OCI-LY7 (cell line): ENCODE results near the gene ZCCHC14. TPM values are rescaled to one million over a fixed set of nuclear protein-coding genes. Genes with fewer than 3 reads are reported as not detected.

ENCODE experiments used
- BruUV-seq: library from RNA; stranded (reverse); fragments of 400-500 nt; replicated peaks from 2 replicates; lab custom pipeline; 2021; lab: Mats Ljungman, UMichigan
- CTCF ChIA-PET: fragments of 300-600 bp; sonication (Branson Sonifier 250); formaldehyde crosslinking; loops from one replicate; lab custom pipeline; 2022; ENCODE audit warnings: antibody characterized with exemption; ENCODE audit not compliant: unreplicated experiment; lab: Charles Lee
- POLR2A ChIA-PET: fragments of 300-600 bp; sonication (Branson Sonifier 250); formaldehyde crosslinking; loops from one replicate; lab custom pipeline; 2022; ENCODE audit warnings: antibody characterized with exemption; lab: Charles Lee
- DNase-seq: peaks from one replicate; pipeline ENCODE4 v3.0.0-alpha.2; 2015; ENCODE audit warnings: low spot score
- H2AFZ ChIP-seq: fragments of 200-600 bp; sonication (generic), shearing (Covaris generic); 2 replicates; pipeline ENCODE4 v1.6.1; 2014; ENCODE audit warnings: mild to moderate bottlenecking, antibody characterized with exemption, low read length, moderate library complexity
- H3K27ac ChIP-seq: fragments of 200-600 bp; sonication (generic); 2 replicates; pipeline ENCODE4 v1.5.1; 2014; ENCODE audit warnings: mixed run types, low read depth, mild to moderate bottlenecking, moderate library complexity, low read length, inconsistent platforms; ENCODE audit not compliant: poor library complexity, severe bottlenecking
- H3K36me3 ChIP-seq: fragments of 200-600 bp; sonication (generic); 2 replicates; pipeline ENCODE4 v1.6.1; 2014; ENCODE audit warnings: mild to moderate bottlenecking, antibody characterized with exemption, low read length, moderate library complexity, mixed read lengths; ENCODE audit not compliant: insufficient read depth
- H3K4me1 ChIP-seq: fragments of 200-600 bp; sonication (generic); 2 replicates; pipeline ENCODE4 v1.5.1; 2014; ENCODE audit warnings: mild to moderate bottlenecking, low read length; ENCODE audit not compliant: insufficient read depth, poor library complexity, severe bottlenecking
- H3K4me2 ChIP-seq: fragments of 200-600 bp; sonication (generic); 2 replicates; pipeline ENCODE4 v1.6.1; 2014; ENCODE audit warnings: mild to moderate bottlenecking, low read length
- H3K4me3 ChIP-seq: fragments of 200-600 bp; sonication (generic); 2 replicates; pipeline ENCODE4 v1.5.1; 2014; ENCODE audit warnings: mild to moderate bottlenecking, low read depth, low read length; ENCODE audit not compliant: poor library complexity, severe bottlenecking
- H3K79me2 ChIP-seq: fragments of 200-600 bp; sonication (generic); 2 replicates; pipeline ENCODE4 v1.6.1; 2016; ENCODE audit warnings: low read depth, mild to moderate bottlenecking, low read length, moderate library complexity, mixed read lengths; ENCODE audit not compliant: insufficient read depth
- H3K9me2 ChIP-seq: fragments of 200-600 bp; sonication (generic); 2 replicates; pipeline ENCODE4 v1.6.1; 2016; ENCODE audit warnings: mild to moderate bottlenecking, low read length, mixed read lengths; ENCODE audit not compliant: insufficient read depth
- H3K9me3 ChIP-seq: fragments of 200-600 bp; sonication (generic); 2 replicates; pipeline ENCODE4 v1.6.1; 2014; ENCODE audit warnings: mild to moderate bottlenecking, mixed run types, low read length, mixed read lengths
- H4K20me1 ChIP-seq: fragments of 200-600 bp; sonication (generic); 2 replicates; pipeline ENCODE4 v1.6.1; 2014; ENCODE audit warnings: mild to moderate bottlenecking, antibody characterized with exemption, low read length, moderate library complexity, mixed read lengths; ENCODE audit not compliant: insufficient read depth
- EZH2phosphoT487 ChIP-seq: fragments of 200-600 bp; sonication (generic); IDR thresholded peaks from 2 replicates; pipeline ENCODE4 v1.6.1; 2018; ENCODE audit warnings: low read depth, borderline replicate concordance, mild to moderate bottlenecking, mixed run types, antibody characterized with exemption, low read length, moderate library complexity, mixed read lengths
- intact Hi-C: fragments of 100-400 bp; cut with micrococcal nuclease; formaldehyde crosslinking; loops from one replicate; pipeline ENCODE4 v1.10.0; 2022; ENCODE audit not compliant: unreplicated experiment
- total RNA-seq, 2 experiments: library from RNA; depleted of rRNA in 1 of 2; stranded (reverse); fragments of >200 nt in 1 of 2; shearing (Covaris generic) in 1 of 2; gene quantifications; 2 replicates each; pipeline ENCODE4 v1.2.3, GENCODE V29; 2014 to 2022
- TF ChIP-seq, protein P1 (sequence below): fragments of 200-600 bp; sonication (generic); conservative IDR thresholded peaks from 2 replicates; pipeline ENCODE4 v1.5.1; 2014; ENCODE audit warnings: mild to moderate bottlenecking, antibody characterized with exemption, low read length, moderate library complexity, mixed read lengths

ZCCHC14 gene
- total RNA-seq, 2 experiments from 2014 or later, result 8.5 to 17.1 TPM

DNA sequence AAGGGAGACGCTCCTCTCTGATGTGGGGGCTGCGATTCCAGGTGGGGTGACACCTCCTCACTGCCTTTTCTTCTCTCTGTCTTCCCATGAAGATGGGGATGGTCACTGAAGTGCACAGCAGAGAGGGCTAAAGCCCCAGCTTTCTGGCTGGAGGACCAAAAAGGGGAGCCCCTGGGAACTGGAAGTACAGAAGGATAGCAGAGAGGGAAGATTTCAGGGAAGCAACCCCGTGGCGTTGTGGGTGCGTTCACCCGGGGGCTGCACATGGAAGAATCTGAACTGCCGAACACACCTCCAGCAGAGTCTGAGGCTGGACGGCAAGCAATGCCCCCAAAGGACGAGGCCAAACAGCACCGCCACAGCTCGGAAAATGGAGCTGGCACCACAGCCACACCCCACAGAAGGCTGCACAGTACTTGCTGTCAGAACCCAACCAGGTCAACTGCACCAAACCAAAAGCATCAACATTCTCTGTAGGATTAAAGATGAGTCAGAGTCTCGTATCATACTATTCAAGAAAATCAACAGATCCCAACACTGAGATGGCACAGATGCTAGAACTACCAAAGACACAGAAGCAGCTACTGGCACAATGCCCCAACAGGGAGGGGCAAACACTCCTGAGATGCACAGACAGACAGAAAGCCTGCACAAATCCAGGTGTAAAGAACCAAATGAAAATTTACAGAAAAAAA, 50.8 kb downstream of the ZCCHC14 start:
- ChIA-PET CTCF (no interaction called here), POLR2A (interaction anchor here (0.7 kb wide), 1 partner anchor 1352 kb away, joined by 3 read pairs; no protein-coding TSS in a partner anchor)
- H3K9me3 ChIP-seq, result no peaks in the 10 kb centered on the region
- no TSS peak for BruUV-seq
- no peaks in the 10 kb centered on the region for H4K20me1 ChIP-seq
- no peak for DNase-seq
- peaks cover 15% of the 10 kb centered on the region for H3K36me3 ChIP-seq
- no peak overlapping the region for H3K27ac ChIP-seq
- H3K4me3 ChIP-seq, result no peak overlapping the region
- no peak overlapping the region for H2AFZ ChIP-seq
- H3K79me2 ChIP-seq, result no peaks in the 10 kb centered on the region
- no peak for TF ChIP-seq EZH2phosphoT487
- TF ChIP-seq, protein P1, sequence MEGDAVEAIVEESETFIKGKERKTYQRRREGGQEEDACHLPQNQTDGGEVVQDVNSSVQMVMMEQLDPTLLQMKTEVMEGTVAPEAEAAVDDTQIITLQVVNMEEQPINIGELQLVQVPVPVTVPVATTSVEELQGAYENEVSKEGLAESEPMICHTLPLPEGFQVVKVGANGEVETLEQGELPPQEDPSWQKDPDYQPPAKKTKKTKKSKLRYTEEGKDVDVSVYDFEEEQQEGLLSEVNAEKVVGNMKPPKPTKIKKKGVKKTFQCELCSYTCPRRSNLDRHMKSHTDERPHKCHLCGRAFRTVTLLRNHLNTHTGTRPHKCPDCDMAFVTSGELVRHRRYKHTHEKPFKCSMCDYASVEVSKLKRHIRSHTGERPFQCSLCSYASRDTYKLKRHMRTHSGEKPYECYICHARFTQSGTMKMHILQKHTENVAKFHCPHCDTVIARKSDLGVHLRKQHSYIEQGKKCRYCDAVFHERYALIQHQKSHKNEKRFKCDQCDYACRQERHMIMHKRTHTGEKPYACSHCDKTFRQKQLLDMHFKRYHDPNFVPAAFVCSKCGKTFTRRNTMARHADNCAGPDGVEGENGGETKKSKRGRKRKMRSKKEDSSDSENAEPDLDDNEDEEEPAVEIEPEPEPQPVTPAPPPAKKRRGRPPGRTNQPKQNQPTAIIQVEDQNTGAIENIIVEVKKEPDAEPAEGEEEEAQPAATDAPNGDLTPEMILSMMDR, result no peak
- intact Hi-C loops, result no loop called here
- H3K9me2 ChIP-seq, result no peaks in the 10 kb centered on the region
- H3K4me1 ChIP-seq, result no peaks in the 10 kb centered on the region
- no peak overlapping the region for H3K4me2 ChIP-seq

DNA sequence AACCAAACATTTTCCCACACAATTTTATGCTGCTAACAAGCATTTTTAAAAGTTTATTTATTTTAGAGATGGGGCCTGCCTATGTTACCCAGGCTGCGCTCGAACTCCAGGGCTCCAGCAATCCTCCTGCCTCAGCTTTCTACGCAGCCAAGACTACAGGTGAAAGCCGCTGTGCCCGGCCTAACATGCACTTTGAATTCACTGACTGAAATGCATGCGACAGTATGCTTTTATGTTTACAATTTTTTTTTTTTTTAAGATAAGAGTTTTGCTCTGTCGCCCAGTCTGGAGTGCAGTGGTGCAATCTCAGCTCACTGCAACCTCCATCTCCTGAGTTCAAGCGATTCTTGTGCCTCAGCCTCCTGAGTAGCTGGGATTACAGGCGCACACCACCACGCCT, 52.9 kb downstream of the ZCCHC14 start:
- peaks cover 9% of the 10 kb centered on the region for H3K4me1 ChIP-seq
- H3K4me3 ChIP-seq, result no peak overlapping the region
- CTCF ChIA-PET, result no interaction called here
- TF ChIP-seq EZH2phosphoT487, result no peak
- TF ChIP-seq, protein P1, result no peak
- no peak overlapping the region for H3K27ac ChIP-seq
- no peaks in the 10 kb centered on the region for H3K9me3 ChIP-seq
- no peak overlapping the region for H3K4me2 ChIP-seq
- no peak for DNase-seq
- no peak overlapping the region for H2AFZ ChIP-seq
- no peaks in the 10 kb centered on the region for H3K79me2 ChIP-seq
- POLR2A ChIA-PET, result interaction anchor here (1.2 kb wide), 1 partner anchor 35 kb away, joined by 4 read pairs; no protein-coding TSS in a partner anchor
- BruUV-seq, result no TSS peak
- intact Hi-C loops, result no loop called here
- H4K20me1 ChIP-seq, result no peaks in the 10 kb centered on the region
- H3K9me2 ChIP-seq, result no peaks in the 10 kb centered on the region
- peaks cover 9% of the 10 kb centered on the region; the same call in 1 of the 2 replicates for H3K36me3 ChIP-seq

DNA sequence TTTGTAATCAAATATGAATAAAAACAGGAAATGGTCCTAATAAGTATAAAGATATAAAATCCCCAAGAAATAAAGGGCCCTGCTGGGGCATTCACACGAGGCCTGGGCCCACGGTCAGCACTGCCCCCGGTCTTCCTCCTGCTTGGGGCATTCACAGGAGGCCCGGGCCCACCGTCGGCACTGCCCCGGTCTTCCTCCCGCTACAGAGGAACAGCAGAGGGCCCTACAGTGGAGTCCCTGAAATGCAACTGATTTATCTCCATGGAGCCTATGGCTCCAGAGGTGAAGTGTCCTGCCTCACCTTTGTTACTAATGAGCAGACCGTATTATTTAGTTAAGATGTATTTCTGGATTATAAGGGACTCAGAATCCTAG, 54.2 kb downstream of the ZCCHC14 start:
- H3K36me3 ChIP-seq, result peaks cover 2% of the 10 kb centered on the region; the same call in 1 of the 2 replicates
- no peak for DNase-seq
- no peaks in the 10 kb centered on the region for H3K79me2 ChIP-seq
- intact Hi-C loops, result no loop called here
- no TSS peak for BruUV-seq
- no peak overlapping the region for H3K4me2 ChIP-seq
- no peak overlapping the region for H3K4me3 ChIP-seq
- ChIA-PET CTCF (no interaction called here), POLR2A (no interaction called here)
- H3K9me3 ChIP-seq, result no peaks in the 10 kb centered on the region
- no peaks in the 10 kb centered on the region for H3K9me2 ChIP-seq
- TF ChIP-seq, protein P1, result no peak
- peaks cover 9% of the 10 kb centered on the region for H3K4me1 ChIP-seq
- no peak overlapping the region for H3K27ac ChIP-seq
- no peak overlapping the region for H2AFZ ChIP-seq
- H4K20me1 ChIP-seq, result no peaks in the 10 kb centered on the region
